GM12878 (cell line): ENCODE data around the gene ERFL. TPM values are rescaled to one million over a fixed set of nuclear protein-coding genes. Genes with fewer than 3 reads are reported as not detected.
A peak's percentile ranks its signal among the peaks of the same experiment; 100 is the strongest.

Experiments used
- ATAC-seq: fragments of 200-7000 bp; cut with Tn5 transposase; 3 replicates; pipeline ENCODE4 v1.9.1; 2020; ENCODE audit warnings: mild to moderate bottlenecking, moderate library complexity
- BruUV-seq: library from RNA; stranded (reverse); fragments of 400-500 nt; replicated peaks from 2 replicates; lab custom pipeline; 2021; lab: Mats Ljungman, UMichigan
- CTCF ChIA-PET: fragments of 300-600 bp; sonication (Branson Sonifier 250); formaldehyde crosslinking; extraction: SDS; loops from one replicate; lab custom pipeline; 2021; ENCODE audit warnings: inconsistent platforms; lab: Yijun Ruan, JAX
- POLR2A ChIA-PET: fragments of 350-600 bp; formaldehyde crosslinking; extraction: SDS; loops from one replicate; lab custom pipeline; 2021; ENCODE audit warnings: inconsistent platforms; lab: Charles Lee
- RAD21 ChIA-PET: fragments of 300-600 bp; sonication (Branson Sonifier 250); formaldehyde crosslinking; loops from one replicate; lab custom pipeline; 2023; ENCODE audit warnings: antibody characterized with exemption; ENCODE audit not compliant: unreplicated experiment; lab: Charles Lee
- SMC1A ChIA-PET: fragments of 300-600 bp; sonication (Branson Sonifier 250); formaldehyde crosslinking; loops from one replicate; lab custom pipeline; 2023; ENCODE audit not compliant: unreplicated experiment, uncharacterized antibody; lab: Charles Lee
- DNase-seq: peaks from one replicate; pipeline ENCODE4 v3.0.0-alpha.2; 2011; ENCODE audit warnings: low read depth, low spot score
- FAIRE-seq: peaks from 3 replicates; lab custom pipeline; 2011; peaks lifted over from hg19 to GRCh38; lab: Jason Lieb, UNC
- H2AFZ ChIP-seq: 2 replicates; pipeline ENCODE4 v1.6.0; 2011; ENCODE audit warnings: low read depth, low read length, control low read depth; ENCODE audit not compliant: control insufficient read depth
- H3K27ac ChIP-seq: 2 replicates; pipeline ENCODE4 v1.5.1; 2011; ENCODE audit warnings: control low read depth; ENCODE audit not compliant: control insufficient read depth, insufficient read depth
- H3K27me3 ChIP-seq, 2 experiments: replicated peaks in 1 of 2; 2 replicates each; pipeline versions ENCODE4 v1.6.0 to v1.6.1; 2011; ENCODE audit warnings: low read length in 1 of 2; ENCODE audit not compliant: control insufficient read depth in 2 of 2, insufficient read depth in 2 of 2
- H3K36me3 ChIP-seq, 2 experiments: 2 replicates each; pipeline ENCODE4 v1.5.1; 2011; ENCODE audit warnings: low read length in 1 of 2; ENCODE audit not compliant: control insufficient read depth in 2 of 2, insufficient read depth in 2 of 2
- H3K4me1 ChIP-seq: 2 replicates; pipeline ENCODE4 v1.6.1; 2011; ENCODE audit warnings: mild to moderate bottlenecking, low read length, moderate library complexity, mixed read lengths; ENCODE audit not compliant: control insufficient read depth, insufficient read depth
- H3K4me2 ChIP-seq: 2 replicates; pipeline ENCODE4 v1.6.0; 2011; ENCODE audit warnings: control low read depth; ENCODE audit not compliant: control insufficient read depth, insufficient read depth
- H3K4me3 ChIP-seq: fragments of 200-600 bp; sonication (generic); 2 replicates; pipeline ENCODE4 v1.5.1; 2016
- H3K79me2 ChIP-seq: 2 replicates; pipeline ENCODE4 v1.6.0; 2011; ENCODE audit warnings: low read length; ENCODE audit not compliant: control insufficient read depth, insufficient read depth
- H3K9ac ChIP-seq: 2 replicates; pipeline ENCODE4 v1.8.0; 2011; ENCODE audit warnings: low read length, control low read depth, mixed read lengths; ENCODE audit not compliant: control insufficient read depth, insufficient read depth
- H3K9me3 ChIP-seq: replicated peaks from 3 replicates; pipeline ENCODE4 v1.5.1; 2011; ENCODE audit warnings: mild to moderate bottlenecking, low read length; ENCODE audit not compliant: control insufficient read depth, insufficient read depth
- H4K20me1 ChIP-seq: 2 replicates; pipeline ENCODE4 v1.6.0; 2011; ENCODE audit not compliant: control insufficient read depth, insufficient read depth
- CBX3 ChIP-seq: fragments of 200-600 bp; sonication (generic); IDR thresholded peaks from 2 replicates; pipeline ENCODE4 v1.6.1; 2016; ENCODE audit warnings: low read depth, borderline replicate concordance
- ETV6 ChIP-seq, 2 experiments: fragments of 450-650 bp in 1 of 2; IDR thresholded peaks in 1 of 2; conservative IDR thresholded peaks in 1 of 2; 2 replicates each; pipeline ENCODE4 v1.6.1; 2014; ENCODE audit warnings: antibody characterized with exemption in 1 of 2, borderline replicate concordance in 1 of 2, low read depth in 1 of 2, mild to moderate bottlenecking in 1 of 2, moderate library complexity in 1 of 2
- NBN ChIP-seq: fragments of 450-650 bp; IDR thresholded peaks from 2 replicates; pipeline ENCODE4 v1.6.1; 2016
- PAX8 ChIP-seq: fragments of 450-650 bp; IDR thresholded peaks from 2 replicates; pipeline ENCODE4 v1.6.1; 2017; ENCODE audit warnings: mild to moderate bottlenecking, moderate library complexity
- POLR2A ChIP-seq: IDR thresholded peaks from 2 replicates; pipeline ENCODE4 v1.6.1; 2011; ENCODE audit warnings: low read depth, mild to moderate bottlenecking, low read length
- SRF ChIP-seq, 2 experiments: IDR thresholded peaks; 2 replicates each; pipeline ENCODE4 v1.6.1; 2011; ENCODE audit warnings: low read depth in 2 of 2, low read length in 2 of 2, mild to moderate bottlenecking in 1 of 2, moderate library complexity in 1 of 2
- WGBS: methylation state at CpG from one replicate; pipeline ENCODE4 v1.1.6; 2016; ENCODE audit warnings: low lambda C conversion rate; ENCODE audit not compliant: insufficient replicate concordance, insufficient coverage; ENCODE audit errors: missing lambda C conversion rate; 5-methylcytosine and 5-hydroxymethylcytosine counted together
- in situ Hi-C: fragments of 300-500 bp; cut with MboI; formaldehyde crosslinking; loops from 9 replicates; pipeline ENCODE4 v1.14.3; 2018; ENCODE audit warnings: mixed read lengths
- intact Hi-C: fragments of 100-400 bp; cut with micrococcal nuclease; formaldehyde crosslinking; loops from one replicate; pipeline ENCODE4 v1.14.2; 2022; ENCODE audit not compliant: unreplicated experiment
- polyA plus RNA-seq, 11 experiments: library from polyadenylated mRNA; depleted of rRNA in 4 of 11; unstranded in 6 of 11; stranded (reverse) in 5 of 11; fragments of >200 nt; fragmentation: Nextera tagmentation in 4 of 11; fragmentation: Illumina TruSeq in 1 of 11; extraction: Ambion mirVana in 4 of 11; extraction: Trizol in 1 of 11; gene quantifications; 1 replicate in 1 of 11; 2 replicates in 10 of 11; pipeline versions ENCODE4 v1.2.1 to v1.2.3, GENCODE V29; 2011 to 2016; ENCODE audit warnings: inconsistent platforms in 2 of 11, missing spikeins in 2 of 11, low read depth in 1 of 11
- total RNA-seq, 4 experiments: library from RNA; depleted of rRNA in 3 of 4; stranded (reverse); fragments of >200 nt in 3 of 4; fragmentation: Illumina TruSeq in 1 of 4; extraction: Trizol in 1 of 4; gene quantifications; 2 replicates each; pipeline versions ENCODE4 v1.2.1 to v1.2.3, GENCODE V29; 2013 to 2021
- TF ChIP-seq, protein P1 (sequence below): IDR thresholded peaks from 2 replicates; pipeline ENCODE4 v1.6.1; 2011; ENCODE audit warnings: low read depth, mild to moderate bottlenecking, low read length, moderate library complexity, borderline replicate concordance; ENCODE audit errors: extremely low read depth
- TF ChIP-seq, protein P2 (sequence below): fragments of 150-350 bp; IDR thresholded peaks from 2 replicates; pipeline ENCODE4 v1.6.1; 2016; ENCODE audit warnings: low read depth, low read length

ERFL gene
- total and polyA plus RNA-seq, 10 of the 15 experiments (the other 5 are each of a cell fraction or from before 2014, with no cell fraction given) = 0.04 to 0.10 (median 0.05) TPM; not detected in 7

DNA sequence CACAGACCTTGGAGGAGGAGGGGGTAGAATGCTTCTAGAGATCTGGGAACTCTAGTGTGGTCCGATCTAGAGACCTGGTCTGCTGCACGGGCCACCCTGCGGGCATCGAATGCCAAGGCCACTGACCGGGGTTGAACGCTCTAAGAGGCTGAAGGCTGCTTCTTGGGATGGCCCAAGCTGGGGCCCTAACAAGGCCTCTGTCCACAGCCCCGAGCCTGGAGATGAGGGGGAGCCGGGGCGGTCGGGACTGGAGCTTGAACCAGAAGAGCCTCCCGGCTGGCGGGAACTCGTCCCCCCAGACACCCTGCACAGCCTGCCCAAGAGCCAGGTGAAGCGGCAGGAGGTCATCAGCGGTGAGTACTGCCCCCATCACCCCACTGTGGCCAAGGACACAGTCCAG is 30.0 kb downstream of the ERFL start (continued):
- TF ChIP-seq, protein P1, sequence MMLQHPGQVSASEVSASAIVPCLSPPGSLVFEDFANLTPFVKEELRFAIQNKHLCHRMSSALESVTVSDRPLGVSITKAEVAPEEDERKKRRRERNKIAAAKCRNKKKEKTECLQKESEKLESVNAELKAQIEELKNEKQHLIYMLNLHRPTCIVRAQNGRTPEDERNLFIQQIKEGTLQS = no peak
- TF ChIP-seq NBN = no peak

DNA sequence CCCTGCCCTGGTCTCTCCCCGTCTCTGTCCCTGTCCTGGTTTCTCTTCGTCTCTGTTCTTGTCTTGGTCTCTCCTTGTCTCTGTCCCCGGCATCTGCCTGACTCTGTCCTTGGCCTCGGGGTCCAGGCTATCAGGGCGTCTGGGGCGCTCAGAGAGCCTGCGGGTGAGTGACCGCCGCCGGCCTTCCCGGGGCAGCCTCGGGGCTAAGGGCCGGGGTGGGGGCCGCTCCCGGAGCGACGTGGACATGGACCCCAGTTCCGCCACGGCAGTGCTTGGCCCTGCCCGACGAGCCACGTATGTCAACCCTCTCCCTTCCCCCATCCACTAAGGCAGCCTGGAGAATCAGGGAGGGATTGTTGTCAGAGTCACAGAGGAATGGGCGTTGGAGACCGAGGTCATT is 30.4 kb downstream of the ERFL start:
- WGBS = 98% methylated on average over 24 of the region's 24 CpGs
- Histone ChIP-seq H3K27ac (no peak overlapping the region), H3K4me2 (no peak overlapping the region), H2AFZ (no peak overlapping the region), H3K9me3 (no peaks in the 10 kb centered on the region), H3K4me3 (no peak overlapping the region), H3K9ac (no peak overlapping the region), H4K20me1 (no peaks in the 10 kb centered on the region), H3K27me3 (no peaks in the 10 kb centered on the region), H3K36me3 (peaks cover 14 to 28% of the 10 kb centered on the region in 2 experiments; a peak in 3 of 4 replicates), H3K79me2 (no peaks in the 10 kb centered on the region), H3K4me1 (no peaks in the 10 kb centered on the region)
- POLR2A ChIA-PET = interaction anchor here (0.5 kb wide), 1 partner anchor 441 kb away, joined by 10 read pairs; no protein-coding TSS in a partner anchor
- intact Hi-C loops (no loop called here), in situ Hi-C loops (no loop called here)
- CTCF ChIA-PET = interaction anchor here (0.5 kb wide), 1 partner anchor 36 kb away, joined by 4 read pairs; no protein-coding TSS in a partner anchor
- no peak for TF ChIP-seq SRF (IDR thresholded peaks at IDR 0.05; ENCODE audit: low read depth in 2 of 2, low read length in 2 of 2)
- peak; percentile 28; the same call in 1 of the 2 replicates for TF ChIP-seq POLR2A
- TF ChIP-seq PAX8 = no peak
- TF ChIP-seq ETV6 (conservative IDR thresholded peaks at IDR 0.05 in 1 of 2, IDR thresholded peaks at IDR 0.05 in 1 of 2; ENCODE audit: borderline replicate concordance in 1 of 2, low read depth in 1 of 2) = no peak
- no peak for TF ChIP-seq CBX3
- TF ChIP-seq, protein P2, sequence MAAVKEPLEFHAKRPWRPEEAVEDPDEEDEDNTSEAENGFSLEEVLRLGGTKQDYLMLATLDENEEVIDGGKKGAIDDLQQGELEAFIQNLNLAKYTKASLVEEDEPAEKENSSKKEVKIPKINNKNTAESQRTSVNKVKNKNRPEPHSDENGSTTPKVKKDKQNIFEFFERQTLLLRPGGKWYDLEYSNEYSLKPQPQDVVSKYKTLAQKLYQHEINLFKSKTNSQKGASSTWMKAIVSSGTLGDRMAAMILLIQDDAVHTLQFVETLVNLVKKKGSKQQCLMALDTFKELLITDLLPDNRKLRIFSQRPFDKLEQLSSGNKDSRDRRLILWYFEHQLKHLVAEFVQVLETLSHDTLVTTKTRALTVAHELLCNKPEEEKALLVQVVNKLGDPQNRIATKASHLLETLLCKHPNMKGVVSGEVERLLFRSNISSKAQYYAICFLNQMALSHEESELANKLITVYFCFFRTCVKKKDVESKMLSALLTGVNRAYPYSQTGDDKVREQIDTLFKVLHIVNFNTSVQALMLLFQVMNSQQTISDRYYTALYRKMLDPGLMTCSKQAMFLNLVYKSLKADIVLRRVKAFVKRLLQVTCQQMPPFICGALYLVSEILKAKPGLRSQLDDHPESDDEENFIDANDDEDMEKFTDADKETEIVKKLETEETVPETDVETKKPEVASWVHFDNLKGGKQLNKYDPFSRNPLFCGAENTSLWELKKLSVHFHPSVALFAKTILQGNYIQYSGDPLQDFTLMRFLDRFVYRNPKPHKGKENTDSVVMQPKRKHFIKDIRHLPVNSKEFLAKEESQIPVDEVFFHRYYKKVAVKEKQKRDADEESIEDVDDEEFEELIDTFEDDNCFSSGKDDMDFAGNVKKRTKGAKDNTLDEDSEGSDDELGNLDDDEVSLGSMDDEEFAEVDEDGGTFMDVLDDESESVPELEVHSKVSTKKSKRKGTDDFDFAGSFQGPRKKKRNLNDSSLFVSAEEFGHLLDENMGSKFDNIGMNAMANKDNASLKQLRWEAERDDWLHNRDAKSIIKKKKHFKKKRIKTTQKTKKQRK = no peak
- DNase-seq = no peak
- no peak for FAIRE-seq
- RAD21 ChIA-PET = no interaction called here
- TSS peak; percentile 87 for BruUV-seq
- SMC1A ChIA-PET = no interaction called here
- ATAC-seq = no peak
